Vagina (tissue), 2 donors: ENCODE results near the gene KRTAP3-1.

Experiments
- CTCF ChIP-seq, 3 experiments: fragments of 450-650 bp in 2 of 3; fragments of 200-600 bp in 1 of 3; sonication (generic) in 1 of 3; IDR thresholded peaks; one replicate each; pipeline ENCODE4 v1.5.1; 2017 to 2019; ENCODE audit warnings: antibody characterized with exemption in 3 of 3, mild to moderate bottlenecking in 2 of 3, moderate library complexity in 2 of 3
- POLR2AphosphoS5 ChIP-seq, 2 donors: sonication (generic); formaldehyde crosslinking; IDR thresholded peaks; one replicate each; pipeline ENCODE4 v1.9.0; 2017; ENCODE audit warnings: antibody characterized with exemption in 2 of 2, mild to moderate bottlenecking in 2 of 2, low read depth in 1 of 2; ENCODE audit not compliant: insufficient read depth in 1 of 2

DNA sequence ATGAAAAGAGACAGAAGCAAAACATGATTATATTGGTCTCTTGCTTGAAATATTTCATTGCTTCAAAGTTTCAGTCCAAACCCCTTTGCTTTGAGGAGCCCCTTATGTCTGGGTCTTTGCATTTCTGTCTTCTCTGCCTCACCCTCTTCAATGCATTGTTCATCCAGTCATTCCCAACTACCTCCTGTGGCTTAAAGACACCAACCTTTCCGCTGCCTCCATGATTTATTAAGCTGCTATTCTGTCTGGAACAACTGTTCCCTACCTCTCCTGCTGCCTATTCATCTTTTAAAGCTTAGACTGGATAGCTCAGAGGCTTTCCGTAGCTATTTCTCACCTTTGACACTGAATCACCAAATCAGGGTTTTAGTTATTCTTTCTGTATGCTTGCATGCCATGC lies 11.6 kb downstream of the KRTAP3-1 start:
- TF ChIP-seq POLR2AphosphoS5 (IDR thresholded peaks at IDR 0.05; ENCODE audit: insufficient read depth in 1 of 2, low read depth in 1 of 2) (no peak), CTCF (IDR thresholded peaks at IDR 0.05) (no peak)
